ENCODE measurements around the gene PIP4P1.

PIP4P1 gene

DNA sequence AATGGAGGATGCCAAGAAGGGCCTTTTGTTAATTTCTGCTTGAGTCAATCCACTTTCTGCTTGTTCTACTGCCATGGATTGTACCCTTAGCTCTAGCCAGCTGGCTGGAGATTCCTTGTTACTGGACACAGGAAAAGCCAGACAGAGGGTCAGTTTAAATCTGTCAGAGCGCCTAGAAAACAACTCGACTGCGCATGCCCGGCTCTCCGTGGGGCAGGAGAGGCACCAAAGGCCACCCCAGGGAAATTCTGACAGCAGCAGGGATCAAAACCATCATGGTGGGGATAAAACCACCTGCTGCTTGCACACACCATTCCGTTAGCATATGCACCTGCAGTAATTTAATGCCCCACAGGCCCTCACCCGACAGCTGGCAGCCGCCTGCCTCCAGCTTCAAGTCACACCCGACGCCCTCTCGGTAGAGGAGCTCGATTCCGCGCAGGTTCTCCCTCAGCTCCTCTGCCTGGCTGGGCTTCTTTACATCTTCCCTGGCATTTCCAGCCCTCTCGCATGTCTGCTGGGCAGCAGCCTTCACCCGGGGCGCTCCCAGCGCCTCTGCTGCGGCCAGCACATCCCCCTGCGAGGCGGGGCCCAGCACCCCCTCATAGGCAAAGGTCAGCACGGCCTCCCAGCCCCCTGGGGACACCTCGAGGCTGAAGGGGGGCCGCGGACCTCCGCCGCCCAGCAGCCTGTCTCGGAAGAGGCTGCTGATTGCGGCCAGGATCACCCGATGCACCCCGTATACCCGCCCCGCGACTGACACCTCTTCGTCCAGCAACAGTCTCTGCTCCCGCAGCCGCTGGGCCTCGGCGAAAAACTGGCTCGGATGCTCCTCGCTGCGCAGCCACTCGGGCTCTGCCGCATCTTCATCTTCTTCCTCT is 26.3 kb downstream of the PIP4P1 start:
- no peak for DNase-seq

DNA sequence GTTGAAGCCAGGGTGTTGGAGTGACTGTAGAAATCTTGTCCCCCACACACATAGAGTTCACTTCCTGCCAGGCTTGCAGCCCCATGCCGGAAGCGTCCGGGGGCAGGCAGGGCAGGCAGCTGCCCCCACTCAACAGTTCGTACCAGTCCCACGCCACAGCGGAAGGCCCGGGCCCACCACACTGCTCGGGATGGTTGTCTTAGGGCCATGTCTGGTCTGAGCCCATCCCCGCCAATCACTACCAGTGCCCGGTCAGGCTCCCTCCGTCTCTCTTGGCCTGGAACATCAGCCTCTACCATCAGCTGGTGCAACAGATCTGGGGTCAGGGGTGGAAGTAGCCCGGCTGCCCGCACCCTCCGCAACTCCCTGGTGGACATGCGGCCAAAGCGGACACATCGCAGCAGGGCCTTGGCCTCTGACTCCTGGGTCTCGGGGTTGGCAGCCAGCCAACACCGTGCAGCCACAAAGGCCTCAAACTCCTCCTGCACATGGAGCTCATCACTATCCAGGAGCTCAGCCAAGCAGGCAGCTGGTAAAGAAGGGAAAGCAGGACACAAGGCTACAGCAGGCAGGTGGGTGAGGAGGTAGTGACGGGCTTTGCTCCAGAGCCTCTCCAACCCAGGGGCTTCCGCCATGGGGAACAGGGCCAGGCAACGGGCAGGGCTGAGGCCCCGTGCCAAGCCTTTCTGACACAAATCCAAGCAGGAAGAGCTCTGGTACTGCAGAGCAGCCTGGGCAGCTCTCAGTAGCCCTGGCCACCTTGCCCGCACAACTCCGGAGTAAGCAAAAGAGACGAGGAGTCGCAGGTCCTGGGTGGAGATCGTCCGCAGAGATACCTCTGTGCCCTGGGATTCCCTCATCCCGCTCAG is 31.2 kb downstream of the PIP4P1 start:
- no peak for DNase-seq

DNA sequence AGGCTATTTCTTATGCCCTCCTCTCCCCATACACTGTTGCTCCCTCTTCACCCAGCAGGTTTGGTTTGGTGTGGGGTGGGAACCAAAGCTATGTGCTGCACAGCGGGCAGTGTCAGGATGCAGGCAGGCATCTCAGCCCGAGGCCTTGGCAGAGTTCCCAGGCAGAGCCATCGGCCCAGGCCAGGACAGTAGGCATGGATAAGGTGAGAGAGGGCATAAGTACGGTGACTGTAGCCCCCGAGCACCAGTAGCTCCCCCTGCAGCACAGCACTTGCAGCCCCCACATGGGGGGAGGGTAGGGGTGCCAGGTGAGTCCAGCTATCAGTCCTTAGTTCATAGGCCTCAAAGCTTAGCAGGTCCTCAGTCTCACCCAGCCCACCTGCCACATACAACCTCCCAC is 32.4 kb downstream of the PIP4P1 start:
- DNase-seq: no peak

DNA sequence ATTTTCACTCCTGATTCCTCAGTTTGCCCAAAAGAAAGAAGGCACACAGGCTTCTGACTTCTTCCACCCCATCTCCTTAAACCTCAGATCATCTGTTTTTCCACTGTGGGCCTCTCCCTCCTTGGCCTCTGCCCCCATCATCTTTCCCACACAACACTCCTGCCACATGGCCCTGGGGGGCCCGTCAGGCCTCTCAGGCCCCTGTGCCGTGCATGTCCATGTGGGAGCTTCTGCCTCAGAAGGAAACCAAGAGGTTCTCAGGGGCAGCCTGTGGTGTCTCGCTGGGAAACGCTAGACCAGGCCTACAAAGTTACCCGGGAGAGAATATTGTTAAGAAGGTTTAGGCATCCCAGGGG is 33.2 kb downstream of the PIP4P1 start:
- DNase-seq: no peak

DNA sequence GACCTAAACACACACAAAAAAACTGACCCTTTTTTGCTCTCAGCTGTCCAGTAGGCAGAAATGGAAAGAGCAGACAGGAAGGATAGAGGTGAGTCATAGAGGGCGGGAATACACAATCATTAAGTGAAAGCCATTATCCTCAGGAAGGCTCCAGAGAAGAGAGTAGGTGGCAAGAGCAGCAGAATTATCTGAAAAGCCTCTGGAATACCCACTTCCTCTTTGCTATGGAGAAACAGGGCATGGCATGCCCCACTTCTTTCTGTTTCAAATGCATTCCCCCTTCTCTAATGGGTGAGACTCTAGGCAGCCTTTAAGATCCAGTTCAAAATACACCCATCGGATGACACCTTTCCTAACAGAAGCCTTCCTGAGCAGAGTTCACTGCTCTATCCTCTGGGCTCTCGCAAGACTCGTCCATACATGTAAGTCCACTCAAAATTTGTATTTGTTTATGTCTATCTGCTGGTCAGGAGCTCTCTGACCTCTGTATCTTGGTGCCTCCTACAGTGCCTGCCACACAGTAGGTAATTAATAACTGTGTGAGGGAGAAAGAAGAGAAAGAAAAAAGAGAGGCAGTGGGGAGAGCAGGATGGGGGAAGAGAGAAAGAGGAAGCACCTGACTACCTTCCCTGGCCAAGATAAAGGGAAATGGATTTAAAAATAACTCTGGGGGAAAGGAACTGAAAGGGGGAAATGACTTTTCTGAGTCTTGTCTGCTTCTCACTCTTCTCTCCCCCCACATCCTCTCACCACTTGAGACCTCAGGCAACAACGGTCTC is 33.8 kb downstream of the PIP4P1 start:
- DNase-seq: no peak

DNA sequence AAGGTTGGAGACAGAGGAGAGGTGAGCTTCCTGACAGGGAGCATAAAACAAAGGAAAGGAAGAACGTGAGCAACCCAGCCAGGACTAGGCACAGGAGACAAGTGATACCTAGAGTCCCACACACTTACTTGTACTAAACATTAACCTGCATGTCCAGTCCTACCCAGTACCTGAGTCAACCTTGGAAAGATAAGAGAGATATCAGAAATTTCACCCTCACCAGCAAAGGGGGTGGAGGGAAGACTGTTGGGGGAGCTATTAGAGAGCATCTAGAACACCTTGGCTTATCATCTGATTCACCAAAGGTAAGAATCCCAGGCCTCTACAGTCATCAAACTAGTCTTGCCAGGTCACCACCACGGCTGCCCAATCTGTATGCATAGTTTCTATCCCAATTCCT is 36.4 kb downstream of the PIP4P1 start:
- no peak for DNase-seq

DNA sequence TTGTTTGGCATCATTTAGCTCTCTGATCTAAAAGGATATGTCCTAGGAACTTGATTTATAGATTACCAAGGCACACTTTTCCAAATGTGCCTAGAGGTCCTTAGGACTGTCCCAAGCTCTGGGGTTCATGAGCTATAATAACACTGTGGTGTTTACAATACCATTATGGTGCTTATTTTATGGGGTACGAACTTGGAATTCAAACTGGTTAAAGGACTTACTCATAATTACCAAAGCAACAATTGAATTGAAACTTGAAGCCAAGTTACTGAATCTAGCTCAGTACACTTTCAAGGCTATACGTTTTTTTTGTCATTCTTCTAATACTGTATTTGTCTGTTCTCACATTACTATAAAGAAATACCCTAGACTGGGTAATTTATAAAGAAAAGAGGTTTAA is 38.3 kb downstream of the PIP4P1 start:
- no peak for DNase-seq

DNA sequence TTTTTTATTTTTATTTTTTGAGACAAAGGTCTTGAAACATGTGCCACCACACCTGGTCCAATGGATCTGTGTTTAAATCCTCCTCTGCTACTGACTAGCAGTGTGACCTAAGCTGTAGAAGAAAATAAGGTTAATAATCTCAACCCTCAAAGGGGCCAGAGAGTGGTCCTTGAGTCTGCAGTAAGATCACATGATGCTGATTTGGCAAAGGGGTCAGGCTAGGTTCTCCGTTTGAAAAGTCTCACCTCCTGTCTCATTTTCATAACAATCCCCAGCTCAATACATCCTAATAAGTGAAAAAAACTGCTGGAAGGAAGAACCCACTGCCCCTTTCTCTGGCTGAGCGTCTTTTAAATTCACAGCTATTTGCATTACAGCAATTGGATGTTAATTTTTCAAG is 40.0 kb downstream of the PIP4P1 start:
- no peak for DNase-seq

DNA sequence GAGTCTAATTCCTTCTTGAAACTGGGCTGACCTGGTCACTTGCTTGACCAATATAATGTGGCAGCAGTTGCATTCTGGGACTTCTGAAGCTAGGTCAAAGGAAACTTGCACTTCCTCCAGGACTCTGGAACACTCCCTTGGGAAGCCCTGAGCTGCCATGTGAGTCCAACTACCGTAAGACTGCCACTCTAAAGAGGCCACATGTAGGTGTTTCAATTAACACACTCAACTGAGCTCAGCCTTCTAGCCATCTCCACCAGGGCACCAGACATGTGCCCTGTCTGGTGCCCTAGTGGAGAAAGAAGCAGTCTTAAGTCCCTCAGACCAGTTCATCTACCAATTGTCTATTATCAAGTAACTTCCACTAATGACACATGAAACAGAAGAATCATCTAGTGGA is 41.8 kb downstream of the PIP4P1 start:
- DNase-seq: no peak

DNA sequence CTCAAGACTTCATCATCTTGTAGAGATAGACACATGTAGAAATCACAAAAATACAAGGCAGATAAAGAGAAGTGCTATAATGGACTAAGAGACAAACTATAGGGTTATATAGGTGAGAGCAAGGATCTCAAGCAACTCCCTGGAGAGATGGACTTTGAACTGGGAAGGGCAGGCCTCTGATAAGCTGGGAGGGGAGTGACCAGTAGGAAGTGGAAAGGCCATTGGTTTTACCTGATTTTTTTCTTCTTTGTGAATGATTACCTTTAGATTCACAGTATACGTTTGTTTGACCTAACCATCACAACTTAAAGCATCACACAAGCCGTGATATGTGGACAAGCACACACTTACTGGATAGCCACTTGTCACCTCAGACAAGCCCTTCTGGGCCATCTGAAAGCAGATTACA is 42.7 kb downstream of the PIP4P1 start:
- DNase-seq: no peak

DNA sequence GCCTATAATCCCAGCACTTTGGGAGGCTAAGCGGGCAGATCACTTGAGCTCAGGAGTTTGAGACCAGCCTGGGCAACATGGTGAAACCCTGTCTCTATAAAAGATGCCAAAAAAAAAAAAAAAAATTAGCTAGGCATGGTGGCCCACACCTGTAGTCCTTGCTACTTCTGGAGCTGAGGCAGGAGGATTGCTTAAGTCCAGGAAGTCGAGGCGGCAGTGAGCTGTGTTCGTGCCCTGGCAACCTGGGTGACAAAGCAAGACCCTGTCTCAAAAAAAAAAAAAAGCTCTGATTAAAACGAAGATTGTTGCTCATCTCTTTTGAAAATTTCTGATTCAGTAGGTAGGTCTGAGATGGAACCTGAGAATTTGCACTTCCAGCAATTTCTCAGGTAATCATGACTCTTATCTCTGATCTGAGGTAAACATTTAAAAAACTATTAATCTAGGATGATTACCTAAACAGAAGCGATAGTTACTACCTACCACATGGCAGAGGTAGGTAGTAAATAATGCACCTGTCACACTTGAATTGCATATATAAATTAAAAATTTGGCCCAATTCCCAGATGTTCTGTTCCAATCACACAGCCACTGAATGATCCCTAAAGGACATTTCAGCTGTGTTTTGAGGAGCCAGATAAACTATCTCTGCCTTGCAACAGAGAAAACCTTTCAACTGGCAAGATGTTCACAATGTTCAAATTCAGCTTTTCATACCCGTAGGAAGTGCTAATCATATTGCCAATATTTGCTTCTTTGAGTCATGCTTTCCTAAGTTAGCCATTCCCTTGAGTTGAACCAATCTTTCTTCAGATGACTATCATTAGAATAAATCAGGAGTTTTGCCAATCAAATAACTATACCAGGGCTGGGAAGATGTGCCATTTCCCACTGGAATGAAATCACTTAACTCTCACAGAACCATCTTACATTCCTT is 43.7 kb downstream of the PIP4P1 start:
- DNase-seq: no peak

DNA sequence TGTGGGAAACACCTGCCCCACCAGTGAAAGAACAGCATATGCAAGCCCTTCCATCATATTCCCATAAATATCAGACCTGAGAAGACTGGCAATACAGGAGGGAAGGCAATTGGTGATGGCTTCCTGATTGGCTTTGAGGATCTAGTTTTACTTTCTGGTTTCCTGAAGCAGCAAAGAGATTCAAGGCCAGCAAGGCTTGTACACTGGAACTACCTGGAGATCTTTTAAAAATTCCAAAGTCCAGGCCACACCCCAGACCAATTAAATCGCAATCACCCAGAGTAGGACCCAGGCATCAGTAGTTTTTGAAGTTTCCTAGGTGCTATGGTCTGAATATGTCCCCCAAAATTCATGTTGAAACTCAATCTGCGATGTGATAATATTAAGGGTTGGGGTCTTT is 45.0 kb downstream of the PIP4P1 start:
- DNase-seq: no peak

DNA sequence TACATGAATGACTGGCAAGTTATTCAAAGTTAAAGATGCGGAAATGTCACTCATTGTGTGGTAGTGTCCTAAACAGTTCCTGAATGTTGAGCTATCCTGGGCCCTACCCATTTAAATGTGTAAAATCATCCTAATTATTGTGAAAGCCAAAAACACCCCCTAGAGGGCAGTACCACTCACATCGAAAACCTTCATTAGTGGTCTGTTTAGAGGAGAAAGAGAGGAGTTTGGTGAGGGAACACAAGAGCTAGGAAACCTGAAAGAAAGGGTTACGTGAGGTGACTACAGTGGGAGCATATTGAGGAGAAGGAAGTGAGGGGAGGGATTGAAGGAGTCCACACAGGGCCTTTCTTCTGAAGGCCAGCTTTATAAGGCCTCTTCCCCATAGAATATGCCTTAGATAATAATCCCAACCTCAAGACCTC is 45.4 kb downstream of the PIP4P1 start:
- DNase-seq: peak in 1 of 2 experiments; percentile 13

DNA sequence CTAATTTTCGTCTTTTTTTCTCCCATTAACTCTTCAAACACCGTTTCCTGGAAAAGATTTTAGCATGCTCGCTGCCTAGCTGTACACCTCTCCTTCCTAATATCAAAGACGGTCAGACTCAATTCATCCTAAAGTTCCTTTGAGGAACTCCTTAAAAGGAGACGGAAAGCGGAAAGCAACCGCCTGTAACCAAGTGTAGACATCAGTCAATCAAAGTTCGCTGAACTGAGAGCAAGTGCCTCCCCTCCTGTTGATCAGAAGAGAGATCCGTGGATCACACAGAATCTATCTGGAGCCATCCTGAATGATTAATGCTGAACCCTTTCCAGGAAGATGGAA is 47.5 kb downstream of the PIP4P1 start:
- no peak for DNase-seq

DNA sequence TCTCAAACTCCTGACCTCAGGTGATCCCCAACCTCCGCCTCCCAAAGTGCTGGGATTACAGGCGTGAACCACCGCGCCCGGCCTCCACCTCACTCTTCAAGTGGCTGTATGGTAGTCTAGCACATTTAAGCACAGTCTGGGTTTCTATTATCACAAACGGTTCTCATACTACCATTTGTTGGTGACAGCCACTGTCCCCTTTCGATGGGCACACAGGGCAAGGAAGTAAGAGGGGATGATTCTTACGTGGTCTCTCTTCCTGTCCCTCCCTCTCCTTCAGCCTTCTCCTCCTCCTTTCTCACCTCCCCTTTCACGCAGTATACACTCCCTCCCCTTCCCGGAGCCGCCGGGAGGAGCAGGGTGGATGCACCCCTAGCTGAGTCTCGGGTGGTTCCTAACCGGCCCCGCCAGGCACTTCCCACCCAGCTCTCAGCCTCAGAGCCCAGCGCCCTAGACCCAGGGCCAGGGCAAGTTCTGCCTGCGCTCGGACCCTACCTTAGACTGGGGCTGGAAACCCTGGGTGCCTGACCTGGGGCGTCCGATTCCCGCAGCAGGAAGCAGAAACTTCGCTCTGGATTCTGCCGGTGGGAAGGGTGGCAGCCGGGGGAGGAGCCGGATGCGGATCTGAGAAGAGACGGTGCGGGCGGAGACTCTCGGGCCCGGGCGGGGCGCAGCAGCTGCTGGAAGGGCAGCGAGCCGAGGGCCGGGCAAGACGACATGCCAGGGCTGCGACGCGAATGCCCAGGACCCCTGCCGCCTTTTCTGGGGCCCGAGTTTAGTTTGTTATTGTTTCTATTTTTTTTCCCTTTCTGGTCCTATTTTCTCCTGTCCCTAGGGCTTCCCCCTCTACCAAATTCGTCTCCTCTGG is 48.1 kb downstream of the PIP4P1 start, which contains the start of gene TEP1:
TEP1 (minus strand) TSS at position 626 of the 868 bp plus-strand sequence. CDS start 5,062 bp downstream, outside the sequence.
- DNase-seq: peak; percentile 58 to 73

DNA sequence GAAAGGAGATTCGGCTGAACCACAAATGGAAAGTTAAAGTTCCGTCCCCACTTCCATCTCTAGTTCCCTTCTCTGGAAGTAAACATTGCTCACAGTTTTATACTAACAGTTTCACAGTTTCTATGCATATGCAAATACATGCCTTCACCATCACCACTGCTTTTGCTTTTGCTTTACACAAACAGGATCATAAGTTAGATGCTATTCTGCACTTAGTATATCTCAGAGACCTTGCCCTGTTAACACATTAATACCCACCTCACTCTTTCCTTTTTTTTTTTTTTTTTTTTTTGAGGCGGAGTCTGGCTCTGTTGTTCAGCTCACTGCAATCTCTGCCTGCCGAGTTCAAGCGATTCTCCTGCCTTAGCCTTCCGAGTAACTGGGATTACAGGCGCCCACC is 48.8 kb downstream of the PIP4P1 start:
- no peak for DNase-seq

DNA sequence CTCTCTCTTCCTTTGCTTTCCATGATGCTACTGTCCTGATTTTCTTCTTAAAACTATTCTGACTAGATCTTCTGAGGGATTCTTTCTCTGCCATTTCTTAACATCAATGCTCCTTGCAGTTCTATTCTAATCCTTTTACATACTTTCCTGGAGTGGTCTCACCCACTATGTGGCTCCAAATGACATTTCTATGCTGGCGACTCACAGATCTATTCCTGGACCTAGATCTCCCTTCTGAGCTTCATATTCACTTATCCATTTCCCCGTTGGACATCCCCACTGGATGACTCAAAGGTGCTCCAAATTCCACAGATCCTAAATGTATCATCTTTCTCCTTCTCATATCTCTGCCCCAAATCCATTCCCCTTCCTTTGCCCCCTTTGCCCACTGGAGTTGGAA is 52.0 kb downstream of the PIP4P1 start:
- no peak for DNase-seq
